Type B pancreatic cell (in vitro differentiated cells): ENCODE data around the gene RASGRF2. TPM values are rescaled to one million over a fixed set of nuclear protein-coding genes. Genes with fewer than 3 reads are reported as not detected.

Experiments
- DNase-seq: peaks from one replicate; pipeline ENCODE4 v3.0.0; 2021; ENCODE audit warnings: mixed read lengths; ENCODE audit not compliant: unreplicated experiment; ENCODE audit errors: extremely low spot score
- H3K27ac Mint-ChIP-seq: 2 replicates; pipeline ENCODE4 v1.8.0; 2021; ENCODE audit warnings: mild to moderate bottlenecking, mixed read lengths
- H3K27me3 Mint-ChIP-seq: 2 replicates; pipeline ENCODE4 v1.8.0; 2021; ENCODE audit warnings: mixed read lengths
- H3K36me3 Mint-ChIP-seq: 2 replicates; pipeline ENCODE4 v1.8.0; 2021; ENCODE audit warnings: mixed read lengths
- H3K4me1 Mint-ChIP-seq: one replicate; pipeline ENCODE4 v1.8.0; 2021; ENCODE audit warnings: mixed read lengths; ENCODE audit not compliant: unreplicated experiment
- H3K4me3 Mint-ChIP-seq: 2 replicates; pipeline ENCODE4 v1.8.0; 2021; ENCODE audit warnings: mild to moderate bottlenecking, mixed read lengths
- H3K9me3 Mint-ChIP-seq: 2 replicates; pipeline ENCODE4 v1.8.0; 2021; ENCODE audit warnings: mixed read lengths
- total RNA-seq: library from RNA; stranded (reverse); gene quantifications from 2 replicates; pipeline ENCODE4 v1.2.1, GENCODE V29; 2021; ENCODE audit warnings: low replicate concordance
- TF ChIP-seq, protein P1 (sequence below): fragments of 200-600 bp; sonication (generic); conservative IDR thresholded peaks from 2 replicates; pipeline ENCODE4 v1.5.0; 2021; ENCODE audit warnings: antibody characterized with exemption, mild to moderate bottlenecking

Gene RASGRF2
- total RNA-seq, 1 donor from 2014 or later, result 2.1 TPM

DNA sequence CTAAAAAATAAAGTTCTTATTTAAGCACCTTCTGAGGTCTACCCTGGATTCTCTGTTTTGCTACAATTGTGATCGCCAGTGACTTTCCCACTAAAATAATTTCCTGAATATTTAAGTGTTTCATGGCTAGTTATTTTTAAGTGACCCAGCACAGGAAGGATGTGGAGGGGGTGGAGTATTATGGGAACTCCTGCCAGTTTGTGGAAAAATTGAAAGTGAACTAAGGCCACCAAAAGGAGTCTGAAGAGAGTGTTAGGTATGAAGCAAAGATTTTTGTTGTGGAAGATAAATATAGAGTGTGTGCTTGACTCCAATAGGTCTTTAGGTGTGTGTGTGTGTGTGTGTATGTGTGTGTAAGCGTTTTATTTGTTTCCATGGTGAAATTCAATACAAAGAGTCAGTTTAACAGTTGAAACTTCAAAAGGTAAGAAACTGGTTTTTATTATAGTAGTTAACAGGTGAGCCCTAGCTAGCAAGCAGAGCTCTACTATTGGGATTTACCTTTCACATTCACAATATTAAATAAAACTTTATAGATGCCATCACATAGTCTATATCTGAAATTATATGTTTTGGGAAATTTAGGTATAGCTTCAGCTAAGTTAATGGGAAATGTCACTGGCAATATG lies 25.6 kb downstream of the RASGRF2 start:
- peaks cover 2% of the 10 kb centered on the region for H3K27me3 Mint-ChIP-seq
- H3K9me3 Mint-ChIP-seq, result peaks cover 4% of the 10 kb centered on the region
- no peaks in the 10 kb centered on the region for H3K4me1 Mint-ChIP-seq
- TF ChIP-seq, protein P1, sequence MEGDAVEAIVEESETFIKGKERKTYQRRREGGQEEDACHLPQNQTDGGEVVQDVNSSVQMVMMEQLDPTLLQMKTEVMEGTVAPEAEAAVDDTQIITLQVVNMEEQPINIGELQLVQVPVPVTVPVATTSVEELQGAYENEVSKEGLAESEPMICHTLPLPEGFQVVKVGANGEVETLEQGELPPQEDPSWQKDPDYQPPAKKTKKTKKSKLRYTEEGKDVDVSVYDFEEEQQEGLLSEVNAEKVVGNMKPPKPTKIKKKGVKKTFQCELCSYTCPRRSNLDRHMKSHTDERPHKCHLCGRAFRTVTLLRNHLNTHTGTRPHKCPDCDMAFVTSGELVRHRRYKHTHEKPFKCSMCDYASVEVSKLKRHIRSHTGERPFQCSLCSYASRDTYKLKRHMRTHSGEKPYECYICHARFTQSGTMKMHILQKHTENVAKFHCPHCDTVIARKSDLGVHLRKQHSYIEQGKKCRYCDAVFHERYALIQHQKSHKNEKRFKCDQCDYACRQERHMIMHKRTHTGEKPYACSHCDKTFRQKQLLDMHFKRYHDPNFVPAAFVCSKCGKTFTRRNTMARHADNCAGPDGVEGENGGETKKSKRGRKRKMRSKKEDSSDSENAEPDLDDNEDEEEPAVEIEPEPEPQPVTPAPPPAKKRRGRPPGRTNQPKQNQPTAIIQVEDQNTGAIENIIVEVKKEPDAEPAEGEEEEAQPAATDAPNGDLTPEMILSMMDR, result no peak
- H3K27ac Mint-ChIP-seq, result no peak overlapping the region
- no peak for DNase-seq
- no peak overlapping the region for H3K4me3 Mint-ChIP-seq
- no peaks in the 10 kb centered on the region for H3K36me3 Mint-ChIP-seq

DNA sequence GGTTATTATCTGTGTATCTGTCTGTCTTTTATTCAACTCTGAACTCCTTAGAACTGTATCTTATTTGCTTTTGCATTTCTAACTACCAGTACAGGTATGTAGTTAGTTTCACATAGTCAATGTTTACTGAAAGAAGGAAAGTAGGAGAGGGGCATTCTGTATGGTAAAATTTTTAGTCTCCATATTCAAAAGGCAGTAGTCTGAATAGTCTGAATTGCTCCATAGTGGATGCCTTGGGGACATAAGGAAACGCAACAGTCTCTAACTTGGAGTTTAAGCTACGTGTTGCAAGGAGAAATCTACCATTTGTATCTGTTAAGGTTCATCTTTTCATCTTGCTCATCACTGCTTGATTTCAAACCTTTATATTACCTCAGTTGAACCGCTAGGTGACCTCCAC lies 26.2 kb downstream of the RASGRF2 start:
- no peak overlapping the region for H3K4me3 Mint-ChIP-seq
- DNase-seq, result no peak
- no peak overlapping the region for H3K27ac Mint-ChIP-seq
- H3K27me3 Mint-ChIP-seq, result peaks cover 2% of the 10 kb centered on the region
- peaks cover 4% of the 10 kb centered on the region for H3K9me3 Mint-ChIP-seq
- TF ChIP-seq, protein P1, result no peak
- no peaks in the 10 kb centered on the region for H3K4me1 Mint-ChIP-seq
- H3K36me3 Mint-ChIP-seq, result no peaks in the 10 kb centered on the region

DNA sequence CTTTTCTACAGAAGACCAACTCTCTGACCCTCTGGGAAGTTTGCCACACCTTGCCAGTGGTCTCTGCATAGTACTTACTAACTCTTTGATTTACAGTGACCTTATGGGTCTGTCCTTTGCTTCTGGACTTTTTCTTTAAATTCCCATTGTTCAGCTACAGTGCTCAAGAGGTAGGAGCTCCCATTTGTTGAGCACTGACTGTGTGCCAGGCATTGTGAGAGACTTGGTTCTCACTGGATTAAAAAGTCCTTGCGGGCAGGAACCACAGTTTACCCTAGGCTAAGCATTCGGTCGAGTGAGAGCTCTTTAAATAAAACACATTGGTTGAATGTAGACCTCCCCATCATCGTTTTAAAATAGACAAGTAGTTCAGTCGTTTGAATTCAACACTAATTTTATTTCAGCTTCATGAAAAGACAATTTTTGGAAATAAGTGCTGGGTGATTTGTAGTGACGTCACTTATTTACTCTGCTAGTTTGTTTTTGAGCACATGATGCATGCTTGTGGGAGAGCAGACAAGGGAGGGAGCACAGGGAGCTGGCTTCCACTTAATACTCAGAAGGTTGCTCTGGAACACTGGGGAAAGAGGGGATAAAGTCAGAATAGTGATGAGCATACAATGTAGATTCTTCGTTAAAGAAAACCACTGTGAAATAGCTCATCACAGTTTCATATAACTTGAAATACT lies 27.1 kb downstream of the RASGRF2 start:
- no peaks in the 10 kb centered on the region for H3K4me1 Mint-ChIP-seq
- peaks cover 2% of the 10 kb centered on the region for H3K27me3 Mint-ChIP-seq
- TF ChIP-seq, protein P1, result no peak
- DNase-seq, result no peak
- no peak overlapping the region for H3K27ac Mint-ChIP-seq
- peaks cover 2% of the 10 kb centered on the region for H3K9me3 Mint-ChIP-seq
- no peaks in the 10 kb centered on the region for H3K36me3 Mint-ChIP-seq
- H3K4me3 Mint-ChIP-seq, result no peak overlapping the region

DNA sequence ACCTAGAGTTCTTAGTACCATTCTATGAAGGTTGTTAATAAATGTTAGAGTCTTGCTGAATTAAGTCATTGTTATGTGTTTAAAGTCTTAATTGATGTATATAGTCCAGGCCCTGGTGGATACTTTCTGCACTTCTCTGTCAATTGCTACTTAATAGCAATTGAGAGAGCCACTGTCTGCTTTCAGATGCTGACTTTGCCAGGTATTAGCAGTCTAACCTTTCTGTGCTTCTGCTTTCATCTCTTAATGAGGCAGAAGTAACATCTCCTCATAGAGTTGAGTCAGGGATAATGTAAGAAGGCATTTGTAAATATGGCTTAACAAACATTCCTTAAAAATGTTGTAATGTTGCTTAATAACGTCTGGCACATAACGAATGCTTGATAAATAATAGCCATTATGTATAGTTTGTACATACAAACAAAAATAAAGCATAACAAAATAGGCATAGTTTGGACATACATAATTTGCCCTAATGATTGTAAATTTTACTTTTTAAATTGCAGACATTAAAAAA lies 28.3 kb downstream of the RASGRF2 start:
- no peaks in the 10 kb centered on the region for H3K36me3 Mint-ChIP-seq
- H3K9me3 Mint-ChIP-seq, result no peaks in the 10 kb centered on the region
- no peaks in the 10 kb centered on the region for H3K4me1 Mint-ChIP-seq
- peaks cover 2% of the 10 kb centered on the region for H3K27me3 Mint-ChIP-seq
- no peak overlapping the region for H3K27ac Mint-ChIP-seq
- no peak for DNase-seq
- no peak overlapping the region for H3K4me3 Mint-ChIP-seq
- TF ChIP-seq, protein P1, result no peak

DNA sequence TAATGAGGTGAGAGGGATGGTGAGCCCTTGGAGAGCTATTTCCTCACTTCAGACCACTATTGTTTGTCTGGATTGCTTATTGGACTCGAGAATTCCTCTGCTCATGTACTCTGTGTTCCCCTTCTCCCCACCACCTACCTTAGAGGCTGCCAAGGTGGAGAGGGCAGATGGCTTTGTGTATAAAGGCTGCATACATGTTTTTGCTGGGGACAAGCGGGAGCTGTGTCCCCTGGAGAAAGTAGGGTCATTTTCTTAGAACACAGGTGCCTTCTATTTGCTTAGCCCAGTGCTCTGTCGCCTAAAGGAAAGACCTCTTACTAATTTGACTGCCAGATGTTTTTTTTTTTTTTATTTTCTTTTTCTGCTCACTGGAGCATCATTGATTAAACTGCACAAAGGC lies 29.7 kb downstream of the RASGRF2 start:
- H3K9me3 Mint-ChIP-seq, result no peaks in the 10 kb centered on the region
- no peaks in the 10 kb centered on the region for H3K36me3 Mint-ChIP-seq
- TF ChIP-seq, protein P1, result no peak
- no peak overlapping the region for H3K4me3 Mint-ChIP-seq
- DNase-seq, result no peak
- H3K27ac Mint-ChIP-seq, result no peak overlapping the region
- no peaks in the 10 kb centered on the region for H3K4me1 Mint-ChIP-seq
- H3K27me3 Mint-ChIP-seq, result peaks cover 2% of the 10 kb centered on the region
